A673 (cell line): Measurements from ENCODE around the gene COL5A1.
"Not testable (repeated sequence)": the region's sequence is repeated elsewhere in the genome, so short reads cannot be mapped to it uniquely, and the experiment has no call there.

Experiments used
- EZH2 ChIP-seq: fragments of 200-600 bp; sonication (generic); IDR thresholded peaks from 2 replicates; pipeline ENCODE4 v1.6.1; 2017; ENCODE audit warnings: borderline replicate concordance, low read depth, mild to moderate bottlenecking, mixed read lengths, antibody characterized with exemption, low read length; ENCODE audit not compliant: poor library complexity, severe bottlenecking
- TF ChIP-seq, protein P1 (sequence below): fragments of 300-800, 200-600 bp; sonication (generic); conservative IDR thresholded peaks from 2 replicates; pipeline ENCODE4 v1.5.1; 2017; ENCODE audit warnings: low read depth, mild to moderate bottlenecking, antibody characterized with exemption, low read length, moderate library complexity, mixed read lengths

DNA sequence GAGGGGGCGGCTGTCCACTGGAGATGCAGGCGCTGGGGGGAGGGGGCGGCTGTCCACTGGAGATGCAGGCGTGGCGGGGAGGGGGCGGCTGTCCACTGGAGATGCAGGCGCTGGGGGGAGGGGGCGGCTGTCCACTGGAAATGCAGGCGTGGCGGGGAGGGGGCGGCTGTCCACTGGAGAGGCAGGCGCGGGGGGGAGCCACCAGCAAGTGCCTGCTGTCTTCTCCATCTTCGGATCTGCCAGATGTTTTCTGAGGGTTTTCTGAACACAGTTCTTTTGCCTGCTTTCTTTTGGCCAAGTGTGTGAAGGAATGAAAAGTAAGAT is 2.8 kb downstream of the COL5A1 start:
- TF ChIP-seq, protein P1, sequence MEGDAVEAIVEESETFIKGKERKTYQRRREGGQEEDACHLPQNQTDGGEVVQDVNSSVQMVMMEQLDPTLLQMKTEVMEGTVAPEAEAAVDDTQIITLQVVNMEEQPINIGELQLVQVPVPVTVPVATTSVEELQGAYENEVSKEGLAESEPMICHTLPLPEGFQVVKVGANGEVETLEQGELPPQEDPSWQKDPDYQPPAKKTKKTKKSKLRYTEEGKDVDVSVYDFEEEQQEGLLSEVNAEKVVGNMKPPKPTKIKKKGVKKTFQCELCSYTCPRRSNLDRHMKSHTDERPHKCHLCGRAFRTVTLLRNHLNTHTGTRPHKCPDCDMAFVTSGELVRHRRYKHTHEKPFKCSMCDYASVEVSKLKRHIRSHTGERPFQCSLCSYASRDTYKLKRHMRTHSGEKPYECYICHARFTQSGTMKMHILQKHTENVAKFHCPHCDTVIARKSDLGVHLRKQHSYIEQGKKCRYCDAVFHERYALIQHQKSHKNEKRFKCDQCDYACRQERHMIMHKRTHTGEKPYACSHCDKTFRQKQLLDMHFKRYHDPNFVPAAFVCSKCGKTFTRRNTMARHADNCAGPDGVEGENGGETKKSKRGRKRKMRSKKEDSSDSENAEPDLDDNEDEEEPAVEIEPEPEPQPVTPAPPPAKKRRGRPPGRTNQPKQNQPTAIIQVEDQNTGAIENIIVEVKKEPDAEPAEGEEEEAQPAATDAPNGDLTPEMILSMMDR: not testable (repeated sequence)
- not testable (repeated sequence) for TF ChIP-seq EZH2
